Liver (tissue), 9 donors: Measurements from ENCODE around the gene MR1. TPM values are rescaled to one million over a fixed set of nuclear protein-coding genes. Genes with fewer than 3 reads are reported as not detected.

Experiments used
- DNase-seq: peaks from one replicate; pipeline ENCODE4 v3.0.0-alpha.2; 2017; ENCODE audit warnings: low spot score
- H3K27ac ChIP-seq, 2 donors: one replicate each; pipeline ENCODE4 v1.7.0; 2013; ENCODE audit warnings: inconsistent platforms in 2 of 2, low read length in 2 of 2, control low read depth in 1 of 2, low read depth in 1 of 2, mild to moderate bottlenecking in 1 of 2
- H3K27me3 ChIP-seq, 4 donors: one replicate each; pipeline versions ENCODE4 v1.6.1 to v1.7.0; 2013; ENCODE audit warnings: low read length in 3 of 4, inconsistent platforms in 1 of 4, mild to moderate bottlenecking in 1 of 4, moderate library complexity in 1 of 4; ENCODE audit not compliant: control insufficient read depth in 4 of 4, insufficient read depth in 4 of 4
- H3K36me3 ChIP-seq, 4 donors: one replicate each; pipeline versions ENCODE4 v1.6.1 to v1.7.0; 2013; ENCODE audit warnings: low read length in 3 of 4, mild to moderate bottlenecking in 3 of 4, low read depth in 1 of 4, moderate library complexity in 1 of 4; ENCODE audit not compliant: control insufficient read depth in 4 of 4, insufficient read depth in 3 of 4
- H3K4me1 ChIP-seq, 4 donors: one replicate each; pipeline versions ENCODE4 v1.6.1 to v1.7.0; 2013; ENCODE audit warnings: low read length in 3 of 4, mild to moderate bottlenecking in 3 of 4, moderate library complexity in 1 of 4; ENCODE audit not compliant: control insufficient read depth in 4 of 4, insufficient read depth in 4 of 4
- H3K4me3 ChIP-seq, 3 donors: one replicate each; pipeline versions ENCODE4 v1.6.1 to v1.7.0; 2013; ENCODE audit warnings: low read length in 3 of 3, control low read depth in 1 of 3, low read depth in 1 of 3, mild to moderate bottlenecking in 1 of 3
- H3K9ac ChIP-seq, 2 donors: one replicate each; pipeline ENCODE4 v1.7.0; 2013; ENCODE audit warnings: low read length in 2 of 2, mild to moderate bottlenecking in 2 of 2, moderate library complexity in 2 of 2, control low read depth in 1 of 2, low read depth in 1 of 2
- H3K9me3 ChIP-seq, 4 donors: one replicate each; pipeline versions ENCODE4 v1.6.1 to v1.7.0; 2013; ENCODE audit warnings: low read length in 3 of 4; ENCODE audit not compliant: control insufficient read depth in 4 of 4
- EGR1 ChIP-seq, 2 donors: IDR thresholded peaks; 2 replicates each; pipeline ENCODE4 v1.6.1; 2016 to 2018; ENCODE audit warnings: antibody characterized with exemption in 2 of 2, low read depth in 2 of 2
- FOXA1 ChIP-seq: IDR thresholded peaks from 2 replicates; pipeline ENCODE4 v1.6.1; 2016; ENCODE audit warnings: antibody characterized with exemption
- FOXA2 ChIP-seq: IDR thresholded peaks from 2 replicates; pipeline ENCODE4 v1.6.1; 2016; ENCODE audit warnings: antibody characterized with exemption
- GABPA ChIP-seq, 2 donors: IDR thresholded peaks in 1 of 2; conservative IDR thresholded peaks in 1 of 2; 2 replicates each; pipeline ENCODE4 v1.6.1; 2016; ENCODE audit warnings: antibody characterized with exemption in 2 of 2, mild to moderate bottlenecking in 1 of 2, moderate library complexity in 1 of 2
- HNF4A ChIP-seq, 2 donors: conservative IDR thresholded peaks; 2 replicates each; pipeline ENCODE4 v1.6.1; 2016; ENCODE audit warnings: antibody characterized with exemption in 2 of 2, mild to moderate bottlenecking in 2 of 2
- HNF4G ChIP-seq: IDR thresholded peaks from 2 replicates; pipeline ENCODE4 v1.6.1; 2016; ENCODE audit warnings: antibody characterized with exemption
- JUND ChIP-seq, 2 donors: IDR thresholded peaks; 2 replicates each; pipeline ENCODE4 v1.6.1; 2016; ENCODE audit warnings: antibody characterized with exemption in 2 of 2
- NR2F2 ChIP-seq: IDR thresholded peaks from 2 replicates; pipeline ENCODE4 v1.6.1; 2016; ENCODE audit warnings: antibody characterized with exemption
- RAD21 ChIP-seq, 2 donors: IDR thresholded peaks; 2 replicates each; pipeline ENCODE4 v1.6.1; 2016; ENCODE audit warnings: antibody characterized with exemption in 2 of 2, mild to moderate bottlenecking in 2 of 2
- REST ChIP-seq: IDR thresholded peaks from 2 replicates; pipeline ENCODE4 v1.6.1; 2016; ENCODE audit warnings: antibody characterized with exemption, mild to moderate bottlenecking
- RXRA ChIP-seq, 2 donors: IDR thresholded peaks; 2 replicates each; pipeline ENCODE4 v1.6.1; 2017 to 2018; ENCODE audit warnings: antibody characterized with exemption in 2 of 2, mild to moderate bottlenecking in 1 of 2
- SP1 ChIP-seq: IDR thresholded peaks from 2 replicates; pipeline ENCODE4 v1.6.1; 2018; ENCODE audit warnings: antibody characterized with exemption, mild to moderate bottlenecking
- TAF1 ChIP-seq: conservative IDR thresholded peaks from 2 replicates; pipeline ENCODE4 v1.6.1; 2016; ENCODE audit warnings: antibody characterized with exemption, mild to moderate bottlenecking
- YY1 ChIP-seq: IDR thresholded peaks from 2 replicates; pipeline ENCODE4 v1.6.1; 2016; ENCODE audit warnings: antibody characterized with exemption, mild to moderate bottlenecking
- ZBTB33 ChIP-seq: IDR thresholded peaks from 2 replicates; pipeline ENCODE4 v1.6.1; 2016; ENCODE audit warnings: antibody characterized with exemption
- WGBS: extraction: QIAGEN DNeasy Blood & Tissue Kit; methylation state at CpG from one replicate; pipeline ENCODE4 v1.1.7; 2013; 5-methylcytosine and 5-hydroxymethylcytosine counted together
- polyA plus RNA-seq, 2 donors: library from polyadenylated mRNA; stranded (reverse) in 1 of 2; unstranded in 1 of 2; fragments of 200-250 nt in 1 of 2; fragments of >200 nt in 1 of 2; fragmentation: Nextera tagmentation in 1 of 2; extraction: Ambion mirVana in 1 of 2; gene quantifications; one replicate each; pipeline versions ENCODE4 v1.2.1 to v1.2.3, GENCODE V29; 2013 to 2015
- total RNA-seq, 2 donors: library from RNA; depleted of rRNA; stranded (reverse); fragments of >200 nt; gene quantifications; one replicate each; pipeline ENCODE4 v1.2.3, GENCODE V29; 2014
- TF ChIP-seq, protein P1 (sequence below): IDR thresholded peaks from 2 replicates; pipeline ENCODE4 v1.6.1; 2016; ENCODE audit warnings: antibody characterized with exemption
- TF ChIP-seq, protein P2 (sequence below): fragments of 150-350 bp; IDR thresholded peaks from 2 replicates; pipeline ENCODE4 v1.5.1; 2017; ENCODE audit warnings: improper control_type of control experiment, low read depth, low read length; ENCODE audit not compliant: missing input control
- TF ChIP-seq, protein P3 (sequence below): IDR thresholded peaks from 2 replicates; pipeline ENCODE4 v1.6.1; 2016; ENCODE audit warnings: antibody characterized with exemption
- donor health status: healthy.
- donor health status: healthy.
- donor health status: healthy.
- donor health status: healthy.
- donor health status: healthy.

MR1 gene
- total and polyA plus RNA-seq, 4 donors = 5.5 to 8.1 (median 6.1) TPM

- Histone ChIP-seq H3K4me1 (peaks cover 0 to 14% (median 4%) of the 10 kb centered on the region in 4 donors), H3K9me3 (no peaks in the 10 kb centered on the region)
- 41% methylated on average over 4 of the region's 4 CpGs for WGBS
These were observed 50.8 kb downstream of the MR1 start for GRCh38 chr1:181084606-181084969.

DNA sequence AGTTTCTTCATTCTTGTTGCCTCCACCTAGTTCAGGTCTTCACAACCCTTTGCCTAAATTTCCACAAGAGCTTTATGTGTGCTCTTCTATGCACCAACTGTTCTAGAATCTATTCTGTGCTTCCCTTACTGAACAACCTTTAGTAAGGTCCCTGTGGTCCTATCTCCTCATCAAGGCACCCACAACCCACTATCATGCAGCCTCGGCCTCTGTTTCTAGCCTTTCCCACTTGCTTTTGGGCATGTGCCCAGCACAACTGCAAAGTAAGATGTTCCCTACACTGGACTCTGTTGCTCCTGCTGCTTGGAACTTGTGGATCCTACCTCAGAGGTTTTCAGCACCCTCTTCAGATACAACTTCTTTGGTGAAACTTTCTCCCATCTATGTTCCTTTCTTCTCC is 52.3 kb downstream of the MR1 start:
- no peak for DNase-seq
- H3K4me3 ChIP-seq = no peak overlapping the region
- no peak overlapping the region for H3K27ac ChIP-seq
- H3K36me3 ChIP-seq = no peaks in the 10 kb centered on the region
- H3K27me3 ChIP-seq = no peaks in the 10 kb centered on the region
- H3K4me1 ChIP-seq = peaks cover 0 to 19% (median 8%) of the 10 kb centered on the region in 4 donors
- H3K9ac ChIP-seq = no peak overlapping the region
- H3K9me3 ChIP-seq = no peaks in the 10 kb centered on the region
- 92% methylated on average over 1 of the region's 1 CpG for WGBS
- no peak for TF ChIP-seq FOXA1
- TF ChIP-seq SP1 = no peak
- TF ChIP-seq, protein P1, sequence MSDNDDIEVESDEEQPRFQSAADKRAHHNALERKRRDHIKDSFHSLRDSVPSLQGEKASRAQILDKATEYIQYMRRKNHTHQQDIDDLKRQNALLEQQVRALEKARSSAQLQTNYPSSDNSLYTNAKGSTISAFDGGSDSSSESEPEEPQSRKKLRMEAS = no peak
- no peak for TF ChIP-seq YY1
- no peak for TF ChIP-seq NR2F2
- no peak for TF ChIP-seq FOXA2
- TF ChIP-seq JUND (IDR thresholded peaks at IDR 0.05) = no peak
- no peak for TF ChIP-seq TAF1
- TF ChIP-seq RXRA (IDR thresholded peaks at IDR 0.05) = no peak
- TF ChIP-seq REST = no peak
- no peak for TF ChIP-seq GABPA (IDR thresholded peaks at IDR 0.05 in 1 of 2, conservative IDR thresholded peaks at IDR 0.05 in 1 of 2)
- TF ChIP-seq RAD21 (IDR thresholded peaks at IDR 0.05) = no peak
- no peak for TF ChIP-seq HNF4A (conservative IDR thresholded peaks at IDR 0.05)
- no peak for TF ChIP-seq EGR1 (IDR thresholded peaks at IDR 0.05; ENCODE audit: low read depth in 2 of 2)
- TF ChIP-seq, protein P2, sequence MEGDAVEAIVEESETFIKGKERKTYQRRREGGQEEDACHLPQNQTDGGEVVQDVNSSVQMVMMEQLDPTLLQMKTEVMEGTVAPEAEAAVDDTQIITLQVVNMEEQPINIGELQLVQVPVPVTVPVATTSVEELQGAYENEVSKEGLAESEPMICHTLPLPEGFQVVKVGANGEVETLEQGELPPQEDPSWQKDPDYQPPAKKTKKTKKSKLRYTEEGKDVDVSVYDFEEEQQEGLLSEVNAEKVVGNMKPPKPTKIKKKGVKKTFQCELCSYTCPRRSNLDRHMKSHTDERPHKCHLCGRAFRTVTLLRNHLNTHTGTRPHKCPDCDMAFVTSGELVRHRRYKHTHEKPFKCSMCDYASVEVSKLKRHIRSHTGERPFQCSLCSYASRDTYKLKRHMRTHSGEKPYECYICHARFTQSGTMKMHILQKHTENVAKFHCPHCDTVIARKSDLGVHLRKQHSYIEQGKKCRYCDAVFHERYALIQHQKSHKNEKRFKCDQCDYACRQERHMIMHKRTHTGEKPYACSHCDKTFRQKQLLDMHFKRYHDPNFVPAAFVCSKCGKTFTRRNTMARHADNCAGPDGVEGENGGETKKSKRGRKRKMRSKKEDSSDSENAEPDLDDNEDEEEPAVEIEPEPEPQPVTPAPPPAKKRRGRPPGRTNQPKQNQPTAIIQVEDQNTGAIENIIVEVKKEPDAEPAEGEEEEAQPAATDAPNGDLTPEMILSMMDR = no peak

More at GRCh38 chr1:181084606-181084969, 50.8 kb downstream of the MR1 start:
- no peak overlapping the region for H3K9ac ChIP-seq
- DNase-seq = no peak
- TF ChIP-seq HNF4G = no peak
- TF ChIP-seq, protein P1 = no peak
- TF ChIP-seq TAF1 = no peak
- no peak for TF ChIP-seq NR2F2
- TF ChIP-seq RXRA (IDR thresholded peaks at IDR 0.05) = no peak
- TF ChIP-seq, protein P2 = no peak
- TF ChIP-seq ZBTB33 = no peak
- TF ChIP-seq, protein P3, sequence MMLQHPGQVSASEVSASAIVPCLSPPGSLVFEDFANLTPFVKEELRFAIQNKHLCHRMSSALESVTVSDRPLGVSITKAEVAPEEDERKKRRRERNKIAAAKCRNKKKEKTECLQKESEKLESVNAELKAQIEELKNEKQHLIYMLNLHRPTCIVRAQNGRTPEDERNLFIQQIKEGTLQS = no peak
- no peak for TF ChIP-seq YY1
- no peak for TF ChIP-seq RAD21 (IDR thresholded peaks at IDR 0.05)
- no peak overlapping the region for H3K27ac ChIP-seq
- no peak overlapping the region for H3K4me3 ChIP-seq
- no peaks in the 10 kb centered on the region for H3K36me3 ChIP-seq
- no peaks in the 10 kb centered on the region for H3K27me3 ChIP-seq
